ENCODE measurements around the gene SIX5. TPM values are rescaled to one million over a fixed set of nuclear protein-coding genes. Genes with fewer than 3 reads are reported as not detected.
A peak's percentile ranks its signal among the peaks of the same experiment; 100 is the strongest.
"Not testable (repeated sequence)": the region's sequence is repeated elsewhere in the genome, so short reads cannot be mapped to it uniquely, and the experiment has no call there.

The SIX5 gene
- total RNA-seq, 2 donors from 2014 or later: 41.6 to 46.4 TPM

DNA sequence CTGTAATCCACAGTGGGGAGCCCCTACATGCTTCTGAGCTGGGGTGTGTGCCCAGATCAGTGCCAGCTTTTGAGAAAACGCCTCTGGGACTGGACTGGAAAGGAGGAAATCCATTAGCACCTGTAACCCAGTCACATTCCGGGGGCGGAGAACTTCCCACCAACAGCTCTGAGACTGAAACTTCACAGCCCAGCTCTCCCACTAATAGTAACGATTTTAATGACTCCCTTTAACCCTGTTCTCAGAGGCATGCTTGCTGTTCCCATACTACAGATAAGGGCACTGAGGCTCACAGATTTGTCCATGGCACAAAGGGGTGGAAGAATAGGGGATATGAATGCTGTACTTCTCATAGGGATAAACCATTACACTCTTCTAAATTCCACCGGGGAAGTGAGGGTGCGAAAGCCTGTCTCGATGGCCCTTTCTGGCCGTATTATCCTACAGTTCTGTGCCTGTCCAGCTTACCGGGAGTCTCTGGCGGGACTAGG, 39.2 kb downstream of the SIX5 start:
- Mint-ChIP-seq H3K36me3 (ENCODE audit: low read depth) (peaks cover 6% of the 10 kb centered on the region), H3K27me3 (ENCODE audit: insufficient read depth) (no peaks in the 10 kb centered on the region), H3K4me1 (peaks cover 9% of the 10 kb centered on the region), H3K4me3 (peak overlapping the region; percentile 87), H3K9me3 (no peaks in the 10 kb centered on the region), H3K27ac (peak overlapping the region; percentile 88)
- Histone ChIP-seq H3K9me3 (ENCODE audit: control insufficient read depth, low read length) (no peaks in the 10 kb centered on the region), H3K36me3 (ENCODE audit: control insufficient read depth, insufficient read depth, low read length) (peaks cover 4% of the 10 kb centered on the region), H3K27ac (ENCODE audit: low read depth, low read length) (no peak overlapping the region), H3K27me3 (ENCODE audit: control insufficient read depth, insufficient read depth, low read length, poor library complexity, severe bottlenecking) (no peaks in the 10 kb centered on the region), H3K4me1 (ENCODE audit: control insufficient read depth, insufficient read depth, low read length) (peaks cover 2% of the 10 kb centered on the region), H3K9ac (ENCODE audit: extremely low read depth, low read length, poor library complexity, severe bottlenecking) (peak overlapping the region; percentile 82), H3K4me3 (ENCODE audit: low read length) (peak overlapping the region; percentile 96)
- WGBS, 2 experiments (ENCODE audit: insufficient coverage in 1 of 2, insufficient read length in 1 of 2): 8 to 9% methylated on average over 8 to 10 of the region's 10 CpGs
- DNase-seq: peak; percentile 85
- TF ChIP-seq, protein P1, sequence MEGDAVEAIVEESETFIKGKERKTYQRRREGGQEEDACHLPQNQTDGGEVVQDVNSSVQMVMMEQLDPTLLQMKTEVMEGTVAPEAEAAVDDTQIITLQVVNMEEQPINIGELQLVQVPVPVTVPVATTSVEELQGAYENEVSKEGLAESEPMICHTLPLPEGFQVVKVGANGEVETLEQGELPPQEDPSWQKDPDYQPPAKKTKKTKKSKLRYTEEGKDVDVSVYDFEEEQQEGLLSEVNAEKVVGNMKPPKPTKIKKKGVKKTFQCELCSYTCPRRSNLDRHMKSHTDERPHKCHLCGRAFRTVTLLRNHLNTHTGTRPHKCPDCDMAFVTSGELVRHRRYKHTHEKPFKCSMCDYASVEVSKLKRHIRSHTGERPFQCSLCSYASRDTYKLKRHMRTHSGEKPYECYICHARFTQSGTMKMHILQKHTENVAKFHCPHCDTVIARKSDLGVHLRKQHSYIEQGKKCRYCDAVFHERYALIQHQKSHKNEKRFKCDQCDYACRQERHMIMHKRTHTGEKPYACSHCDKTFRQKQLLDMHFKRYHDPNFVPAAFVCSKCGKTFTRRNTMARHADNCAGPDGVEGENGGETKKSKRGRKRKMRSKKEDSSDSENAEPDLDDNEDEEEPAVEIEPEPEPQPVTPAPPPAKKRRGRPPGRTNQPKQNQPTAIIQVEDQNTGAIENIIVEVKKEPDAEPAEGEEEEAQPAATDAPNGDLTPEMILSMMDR (conservative IDR thresholded peaks at IDR 0.05): no peak

- not testable (repeated sequence) for H3K9me3 ChIP-seq (ENCODE audit: control insufficient read depth, low read length); H3K27ac ChIP-seq (ENCODE audit: low read depth, low read length); H3K9ac ChIP-seq (ENCODE audit: extremely low read depth, low read length, poor library complexity, severe bottlenecking); H3K4me3 Mint-ChIP-seq; H3K9me3 Mint-ChIP-seq; H3K4me3 ChIP-seq (ENCODE audit: low read length); H3K36me3 ChIP-seq (ENCODE audit: control insufficient read depth, insufficient read depth, low read length); H3K27me3 ChIP-seq (ENCODE audit: control insufficient read depth, insufficient read depth, low read length, poor library complexity, severe bottlenecking); H3K27me3 Mint-ChIP-seq (ENCODE audit: insufficient read depth); H3K4me1 ChIP-seq (ENCODE audit: control insufficient read depth, insufficient read depth, low read length); DNase-seq
- H3K36me3 Mint-ChIP-seq (ENCODE audit: low read depth): peaks cover 13% of the 10 kb centered on the region
- H3K4me1 Mint-ChIP-seq: peaks cover 12% of the 10 kb centered on the region
- 90 to 95% methylated on average over 9 to 18 of the region's 18 CpGs for WGBS, 2 experiments (ENCODE audit: insufficient coverage in 1 of 2, insufficient read length in 1 of 2)
- peak overlapping the region; percentile 44 for H3K27ac Mint-ChIP-seq
Measured at GRCh38 chr19:45728683-45729082, 40.4 kb downstream of the SIX5 start.

DNA sequence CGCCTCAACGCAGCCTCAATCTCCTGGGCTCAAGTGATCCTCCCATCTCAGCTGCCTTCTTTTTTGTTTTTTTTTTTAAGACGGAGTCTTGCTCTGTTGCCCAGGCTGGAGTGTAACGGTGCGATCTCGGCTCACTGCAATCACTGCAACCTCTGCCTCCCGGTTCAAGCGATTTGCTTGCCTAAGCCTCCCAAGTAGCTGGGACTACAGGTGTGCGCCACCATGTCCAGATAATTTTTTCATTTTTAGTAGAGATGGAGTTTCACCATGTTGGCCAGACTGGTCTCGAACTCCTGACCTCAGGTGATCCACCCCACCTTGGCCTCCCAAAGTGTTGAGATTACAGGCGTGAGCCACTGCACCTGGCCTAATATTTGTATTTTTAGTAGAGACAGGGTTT, 49.0 kb downstream of the SIX5 start:
- H3K9me3 ChIP-seq (ENCODE audit: control insufficient read depth, low read length); H3K27me3 Mint-ChIP-seq (ENCODE audit: insufficient read depth); DNase-seq; H3K27ac ChIP-seq (ENCODE audit: low read depth, low read length); H3K9me3 Mint-ChIP-seq; H3K27ac Mint-ChIP-seq; H3K9ac ChIP-seq (ENCODE audit: extremely low read depth, low read length, poor library complexity, severe bottlenecking); H3K27me3 ChIP-seq (ENCODE audit: control insufficient read depth, insufficient read depth, low read length, poor library complexity, severe bottlenecking); H3K4me1 ChIP-seq (ENCODE audit: control insufficient read depth, insufficient read depth, low read length); H3K4me3 ChIP-seq (ENCODE audit: low read length); H3K4me3 Mint-ChIP-seq: not testable (repeated sequence)
- WGBS, 2 experiments (ENCODE audit: insufficient coverage in 1 of 2, insufficient read length in 1 of 2): 93 to 94% methylated on average over 8 to 11 of the region's 11 CpGs
- Mint-ChIP-seq H3K4me1 (peaks cover 26% of the 10 kb centered on the region), H3K36me3 (ENCODE audit: low read depth) (peaks cover 46% of the 10 kb centered on the region)
- peaks cover 40% of the 10 kb centered on the region for H3K36me3 ChIP-seq (ENCODE audit: control insufficient read depth, insufficient read depth, low read length)

GRCh38 chr19:45717983-45718650, 50.9 kb downstream of the SIX5 start:
- no peaks in the 10 kb centered on the region for H3K9me3 ChIP-seq (ENCODE audit: control insufficient read depth, low read length)
- peaks cover 31% of the 10 kb centered on the region for H3K36me3 ChIP-seq (ENCODE audit: control insufficient read depth, insufficient read depth, low read length)
- H3K4me1 ChIP-seq (ENCODE audit: control insufficient read depth, insufficient read depth, low read length): peaks cover 5% of the 10 kb centered on the region
- Mint-ChIP-seq H3K4me1 (peaks cover 26% of the 10 kb centered on the region), H3K27me3 (ENCODE audit: insufficient read depth) (no peaks in the 10 kb centered on the region), H3K27ac (peak overlapping the region; percentile 99), H3K9me3 (no peaks in the 10 kb centered on the region), H3K4me3 (peak overlapping the region; percentile 92), H3K36me3 (ENCODE audit: low read depth) (peaks cover 33% of the 10 kb centered on the region)
- peak overlapping the region; percentile 77 for H3K4me3 ChIP-seq (ENCODE audit: low read length)
- TF ChIP-seq, protein P1 (conservative IDR thresholded peaks at IDR 0.05): no peak
- H3K27ac ChIP-seq (ENCODE audit: low read depth, low read length): peak overlapping the region; percentile 89
- H3K27me3 ChIP-seq (ENCODE audit: control insufficient read depth, insufficient read depth, low read length, poor library complexity, severe bottlenecking): no peaks in the 10 kb centered on the region
- WGBS, 2 experiments (ENCODE audit: insufficient coverage in 1 of 2, insufficient read length in 1 of 2): 59 to 64% methylated on average over 9 to 12 of the region's 12 CpGs
- H3K9ac ChIP-seq (ENCODE audit: extremely low read depth, low read length, poor library complexity, severe bottlenecking): peak overlapping the region; percentile 66
- no peak for DNase-seq

Data from endodermal cell (in vitro differentiated cells).